A549 (cell line): ENCODE data around the gene CNR1.

ENCODE experiments used
- CTCF ChIP-seq: fragments of >200 bp; sonication (Bioruptor Twin); formaldehyde crosslinking; IDR thresholded peaks from 3 replicates; pipeline ENCODE4 v1.5.1; 2016
- EP300 ChIP-seq, 2 experiments: fragments of >200 bp; sonication (Bioruptor Twin); formaldehyde crosslinking; IDR thresholded peaks; 2 replicates in 1 of 2; 3 replicates in 1 of 2; pipeline ENCODE4 v1.6.1; 2016 to 2017
- HMGXB4 ChIP-seq: fragments of 250-450 bp; sonication (Bioruptor Pico); IDR thresholded peaks from 2 replicates; pipeline ENCODE4 v1.5.0; 2021; ENCODE audit warnings: mild to moderate bottlenecking, moderate library complexity, borderline replicate concordance
- MYC ChIP-seq: IDR thresholded peaks from 2 replicates; pipeline ENCODE4 v1.6.1; 2012; ENCODE audit warnings: mild to moderate bottlenecking, inconsistent platforms, low read length, improper control_type of control experiment, borderline replicate concordance
- POLR2A ChIP-seq: IDR thresholded peaks from 2 replicates; pipeline ENCODE4 v1.6.1; 2012; ENCODE audit warnings: mild to moderate bottlenecking, low read length
- SMC3 ChIP-seq: fragments of >200 bp; sonication (Bioruptor Twin); formaldehyde crosslinking; IDR thresholded peaks from 3 replicates; pipeline ENCODE4 v1.6.1; 2018; ENCODE audit warnings: inconsistent platforms
- TF ChIP-seq, protein P1 (sequence below): IDR thresholded peaks from 2 replicates; pipeline ENCODE4 v1.6.1; 2012
- TF ChIP-seq, protein P2 (sequence below): fragments of 450-650 bp; IDR thresholded peaks from 2 replicates; pipeline ENCODE4 v1.6.1; 2014; ENCODE audit warnings: antibody characterized with exemption

DNA sequence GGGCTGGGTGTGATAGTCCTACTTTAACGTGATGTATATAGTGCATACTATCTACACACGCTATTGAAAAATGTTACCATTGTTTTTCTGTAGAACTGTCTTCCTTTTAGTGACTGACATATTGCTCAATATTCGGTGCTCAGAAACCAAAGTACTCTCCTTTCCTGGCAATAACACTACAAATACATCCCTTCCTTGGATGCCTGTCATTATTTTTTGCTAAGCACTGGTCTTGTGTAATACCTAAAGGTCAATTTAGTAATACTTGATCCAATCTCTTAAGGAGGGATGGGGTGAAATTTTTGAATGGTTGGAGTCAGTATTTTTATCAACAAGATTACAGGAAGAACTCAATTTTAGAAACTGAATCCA, 23.9 kb downstream of the CNR1 start:
- TF ChIP-seq CTCF (no peak), POLR2A (no peak), MYC (no peak), HMGXB4 (CRISPR knock-in tag) (no peak), SMC3 (no peak), EP300 (IDR thresholded peaks at IDR 0.05) (no peak)
- TF ChIP-seq, protein P1, sequence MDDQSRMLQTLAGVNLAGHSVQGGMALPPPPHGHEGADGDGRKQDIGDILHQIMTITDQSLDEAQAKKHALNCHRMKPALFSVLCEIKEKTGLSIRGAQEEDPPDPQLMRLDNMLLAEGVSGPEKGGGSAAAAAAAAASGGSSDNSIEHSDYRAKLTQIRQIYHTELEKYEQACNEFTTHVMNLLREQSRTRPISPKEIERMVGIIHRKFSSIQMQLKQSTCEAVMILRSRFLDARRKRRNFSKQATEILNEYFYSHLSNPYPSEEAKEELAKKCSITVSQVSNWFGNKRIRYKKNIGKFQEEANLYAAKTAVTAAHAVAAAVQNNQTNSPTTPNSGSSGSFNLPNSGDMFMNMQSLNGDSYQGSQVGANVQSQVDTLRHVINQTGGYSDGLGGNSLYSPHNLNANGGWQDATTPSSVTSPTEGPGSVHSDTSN = no peak
- TF ChIP-seq, protein P2, sequence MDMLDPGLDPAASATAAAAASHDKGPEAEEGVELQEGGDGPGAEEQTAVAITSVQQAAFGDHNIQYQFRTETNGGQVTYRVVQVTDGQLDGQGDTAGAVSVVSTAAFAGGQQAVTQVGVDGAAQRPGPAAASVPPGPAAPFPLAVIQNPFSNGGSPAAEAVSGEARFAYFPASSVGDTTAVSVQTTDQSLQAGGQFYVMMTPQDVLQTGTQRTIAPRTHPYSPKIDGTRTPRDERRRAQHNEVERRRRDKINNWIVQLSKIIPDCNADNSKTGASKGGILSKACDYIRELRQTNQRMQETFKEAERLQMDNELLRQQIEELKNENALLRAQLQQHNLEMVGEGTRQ = no peak
